Trophoblast cell (in vitro differentiated cells and primary cell): Measurements from ENCODE around the gene GORASP2.

Experiments
- DNase-seq, 2 donors: peaks; one replicate each; pipeline ENCODE4 v3.0.0-alpha.2; 2016
- H2AFZ ChIP-seq: 2 replicates; pipeline ENCODE4 v1.6.1; 2013; ENCODE audit warnings: low read length, moderate library complexity, mild to moderate bottlenecking; ENCODE audit not compliant: insufficient read depth, poor library complexity
- H2AK5ac ChIP-seq: 2 replicates; pipeline ENCODE4 v1.6.1; 2013; ENCODE audit warnings: mild to moderate bottlenecking, low read length
- H2BK120ac ChIP-seq: 2 replicates; pipeline ENCODE4 v1.6.1; 2013; ENCODE audit warnings: low read length, mild to moderate bottlenecking, moderate library complexity; ENCODE audit not compliant: insufficient read depth, poor library complexity
- H2BK12ac ChIP-seq: 2 replicates; pipeline ENCODE4 v1.6.1; 2013; ENCODE audit warnings: mild to moderate bottlenecking, low read length, moderate library complexity
- H2BK5ac ChIP-seq: 2 replicates; pipeline ENCODE4 v1.6.1; 2013; ENCODE audit warnings: low read length, low read depth, moderate library complexity, mild to moderate bottlenecking; ENCODE audit not compliant: poor library complexity
- H3K14ac ChIP-seq: 2 replicates; pipeline ENCODE4 v1.6.1; 2013; ENCODE audit warnings: mild to moderate bottlenecking, low read length
- H3K18ac ChIP-seq: 2 replicates; pipeline ENCODE4 v1.6.1; 2013; ENCODE audit warnings: mild to moderate bottlenecking, low read length
- H3K23ac ChIP-seq: 2 replicates; pipeline ENCODE4 v1.6.1; 2013; ENCODE audit warnings: low read length
- H3K27ac ChIP-seq: 2 replicates; pipeline ENCODE4 v1.5.1; 2013; ENCODE audit warnings: low read depth, mild to moderate bottlenecking, inconsistent platforms, low read length, moderate library complexity
- H3K27me3 ChIP-seq: 2 replicates; pipeline ENCODE4 v1.6.1; 2013; ENCODE audit warnings: inconsistent platforms, mild to moderate bottlenecking, low read length, moderate library complexity; ENCODE audit not compliant: insufficient read depth
- H3K36me3 ChIP-seq, 2 experiments: 1 replicate in 1 of 2; 2 replicates in 1 of 2; pipeline ENCODE4 v1.6.1; 2013; ENCODE audit warnings: low read length in 2 of 2, mild to moderate bottlenecking in 2 of 2, moderate library complexity in 1 of 2; ENCODE audit not compliant: insufficient read depth in 2 of 2, control insufficient read depth in 1 of 2
- H3K4ac ChIP-seq: 2 replicates; pipeline ENCODE4 v1.6.1; 2013; ENCODE audit warnings: low read depth, mild to moderate bottlenecking, low read length, moderate library complexity
- H3K4me1 ChIP-seq, 2 experiments: 1 replicate in 1 of 2; 2 replicates in 1 of 2; pipeline ENCODE4 v1.6.1; 2013; ENCODE audit warnings: low read length in 2 of 2, mild to moderate bottlenecking in 2 of 2, moderate library complexity in 1 of 2; ENCODE audit not compliant: insufficient read depth in 2 of 2, control insufficient read depth in 1 of 2
- H3K4me2 ChIP-seq: 2 replicates; pipeline ENCODE4 v1.6.1; 2013; ENCODE audit warnings: inconsistent platforms, mild to moderate bottlenecking, low read length, moderate library complexity
- H3K4me3 ChIP-seq: 2 replicates; pipeline ENCODE4 v1.5.1; 2013; ENCODE audit warnings: mild to moderate bottlenecking, low read depth, low read length, inconsistent platforms
- H3K79me1 ChIP-seq: one replicate; pipeline ENCODE4 v1.6.1; 2013; ENCODE audit warnings: low read length
- H3K79me2 ChIP-seq: 2 replicates; pipeline ENCODE4 v1.6.1; 2013; ENCODE audit warnings: low read length, mild to moderate bottlenecking; ENCODE audit not compliant: control insufficient read depth, insufficient read depth, poor library complexity
- H3K9ac ChIP-seq: 2 replicates; pipeline ENCODE4 v1.6.1; 2013; ENCODE audit warnings: mild to moderate bottlenecking, low read length
- H3K9me3 ChIP-seq: 2 replicates; pipeline ENCODE4 v1.6.1; 2013; ENCODE audit warnings: low read depth, mild to moderate bottlenecking, control low read depth, inconsistent platforms, low read length; ENCODE audit not compliant: insufficient read depth
- H4K12ac ChIP-seq: 2 replicates; pipeline ENCODE4 v1.6.1; 2013; ENCODE audit warnings: low read depth, mild to moderate bottlenecking, low read length, moderate library complexity
- H4K8ac ChIP-seq: 2 replicates; pipeline ENCODE4 v1.6.1; 2013; ENCODE audit warnings: low read depth, mild to moderate bottlenecking, low read length, moderate library complexity
- H4K91ac ChIP-seq: one replicate; pipeline ENCODE4 v1.6.1; 2013; ENCODE audit warnings: low read depth, mild to moderate bottlenecking, low read length, moderate library complexity
- WGBS: extraction: QIAGEN DNeasy Blood & Tissue Kit; methylation state at CpG from one replicate; pipeline ENCODE4 v1.1.7; 2013; ENCODE audit warnings: missing lambda C conversion rate; ENCODE audit not compliant: insufficient read length, insufficient coverage; ENCODE audit errors: extremely low coverage; 5-methylcytosine and 5-hydroxymethylcytosine counted together

The GORASP2 gene

DNA sequence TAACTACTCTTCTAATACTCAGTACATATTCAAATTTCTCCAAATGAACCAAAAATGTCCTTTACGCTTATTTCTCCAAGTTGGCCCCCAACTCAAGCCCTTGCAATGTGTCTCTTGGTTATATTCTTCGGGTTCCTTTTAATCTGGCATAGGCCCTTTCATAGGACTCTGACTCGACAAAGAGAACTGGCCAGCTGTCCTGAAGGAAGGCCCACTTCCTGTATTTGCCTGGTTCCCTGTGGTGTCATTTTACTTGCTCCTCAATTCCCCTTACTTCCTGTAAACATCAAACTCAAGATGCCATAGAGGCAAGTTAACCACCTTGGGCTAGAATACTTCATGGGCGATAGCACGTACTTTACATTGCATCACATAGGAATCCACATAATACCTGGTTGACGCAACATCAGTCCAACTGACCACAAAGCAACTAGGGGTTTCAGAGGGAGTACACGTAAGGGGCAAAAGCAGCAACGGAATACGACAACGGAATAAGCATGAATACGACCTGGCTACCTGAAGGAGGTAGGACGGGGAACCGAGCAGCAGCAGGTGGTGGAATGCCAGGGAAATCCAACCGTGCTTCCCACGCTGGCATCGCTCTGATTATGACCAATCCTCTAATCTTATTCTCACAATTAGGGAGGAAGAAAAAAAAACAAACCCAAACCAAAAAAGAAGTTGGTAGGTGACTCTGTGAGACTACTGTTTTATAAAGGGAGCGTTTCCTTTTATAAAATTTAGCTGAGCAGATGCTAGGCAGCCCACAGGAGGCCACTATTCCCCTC lies 823 bp upstream of the GORASP2 start:
- H4K12ac ChIP-seq = peak overlapping the region; percentile 9
- H2BK5ac ChIP-seq = peak overlapping the region; percentile 42
- no peaks in the 10 kb centered on the region for H3K27me3 ChIP-seq
- H3K4me2 ChIP-seq = peak overlapping the region; percentile 65
- H3K79me1 ChIP-seq = peaks cover 12% of the 10 kb centered on the region
- peak overlapping the region; percentile 48 for H3K18ac ChIP-seq
- H3K9me3 ChIP-seq = peaks cover 8% of the 10 kb centered on the region
- peak overlapping the region; percentile 67 for H4K91ac ChIP-seq
- peak overlapping the region; percentile 93 for H2AFZ ChIP-seq
- peak overlapping the region; percentile 85 for H4K8ac ChIP-seq
- H2BK120ac ChIP-seq = peak overlapping the region; percentile 39
- no peak overlapping the region for H3K23ac ChIP-seq
- H3K4me1 ChIP-seq = peaks cover 0 to 5% of the 10 kb centered on the region in 2 experiments
- no CpG with 5 or more reads among the region's 17 CpGs for WGBS
- DNase-seq = peak; percentile 84 to 97
- H2BK12ac ChIP-seq = peak overlapping the region; percentile 78
- peak overlapping the region; percentile 49 for H3K27ac ChIP-seq
- H3K9ac ChIP-seq = no peak overlapping the region
- peak overlapping the region; percentile 22 for H3K4ac ChIP-seq
- H2AK5ac ChIP-seq = peak overlapping the region; percentile 69
- peak overlapping the region; percentile 38 for H3K4me3 ChIP-seq
- peak overlapping the region; percentile 48 for H3K14ac ChIP-seq
- H3K36me3 ChIP-seq = no peaks in the 10 kb centered on the region
- peaks cover 10% of the 10 kb centered on the region for H3K79me2 ChIP-seq

DNA sequence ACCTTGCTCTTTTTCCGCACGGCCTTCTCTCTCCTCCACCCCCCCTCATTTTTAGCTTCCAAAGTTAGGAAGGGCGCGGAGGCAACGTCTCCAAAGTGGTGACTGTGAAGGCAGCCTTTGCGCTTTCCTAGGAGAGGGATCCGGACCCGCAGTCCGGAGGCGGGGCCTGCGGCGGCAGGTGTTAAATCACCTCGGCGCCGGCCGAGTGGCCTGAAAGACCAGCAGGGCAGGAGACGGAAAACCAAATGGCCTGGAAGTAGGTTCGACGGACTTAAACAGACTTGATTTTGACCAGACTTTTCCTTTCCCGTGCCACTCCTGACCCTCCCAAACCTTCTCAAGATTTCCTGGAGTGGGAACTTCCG lies 615 bp downstream of the GORASP2 start:
- H2AFZ ChIP-seq = peak overlapping the region; percentile 84
- peaks cover 1 to 5% of the 10 kb centered on the region in 2 experiments for H3K36me3 ChIP-seq
- peak overlapping the region; percentile 94 for H4K8ac ChIP-seq
- peak overlapping the region; percentile 74 for H3K18ac ChIP-seq
- peaks cover 0 to 5% of the 10 kb centered on the region in 2 experiments for H3K4me1 ChIP-seq
- peak overlapping the region; percentile 81 for H4K12ac ChIP-seq
- no peak overlapping the region for H3K23ac ChIP-seq
- H2BK5ac ChIP-seq = peak overlapping the region; percentile 93
- H3K79me2 ChIP-seq = peaks cover 14% of the 10 kb centered on the region
- DNase-seq = peak; percentile 85 to 91
- H3K4me3 ChIP-seq = peak overlapping the region; percentile 99
- peak overlapping the region; percentile 95 for H4K91ac ChIP-seq
- WGBS = no CpG with 5 or more reads among the region's 21 CpGs
- no peak overlapping the region for H2BK12ac ChIP-seq
- H3K27ac ChIP-seq = peak overlapping the region; percentile 88
- peak overlapping the region; percentile 87 for H3K4ac ChIP-seq
- no peaks in the 10 kb centered on the region for H3K9me3 ChIP-seq
- H3K27me3 ChIP-seq = no peaks in the 10 kb centered on the region
- peak overlapping the region; percentile 90 for H3K4me2 ChIP-seq
- peak overlapping the region; percentile 81 for H2BK120ac ChIP-seq
- H3K79me1 ChIP-seq = peaks cover 12% of the 10 kb centered on the region
- peak overlapping the region; percentile 96 for H3K9ac ChIP-seq
- peak overlapping the region; percentile 94 for H2AK5ac ChIP-seq
- peak overlapping the region; percentile 88 for H3K14ac ChIP-seq

DNA sequence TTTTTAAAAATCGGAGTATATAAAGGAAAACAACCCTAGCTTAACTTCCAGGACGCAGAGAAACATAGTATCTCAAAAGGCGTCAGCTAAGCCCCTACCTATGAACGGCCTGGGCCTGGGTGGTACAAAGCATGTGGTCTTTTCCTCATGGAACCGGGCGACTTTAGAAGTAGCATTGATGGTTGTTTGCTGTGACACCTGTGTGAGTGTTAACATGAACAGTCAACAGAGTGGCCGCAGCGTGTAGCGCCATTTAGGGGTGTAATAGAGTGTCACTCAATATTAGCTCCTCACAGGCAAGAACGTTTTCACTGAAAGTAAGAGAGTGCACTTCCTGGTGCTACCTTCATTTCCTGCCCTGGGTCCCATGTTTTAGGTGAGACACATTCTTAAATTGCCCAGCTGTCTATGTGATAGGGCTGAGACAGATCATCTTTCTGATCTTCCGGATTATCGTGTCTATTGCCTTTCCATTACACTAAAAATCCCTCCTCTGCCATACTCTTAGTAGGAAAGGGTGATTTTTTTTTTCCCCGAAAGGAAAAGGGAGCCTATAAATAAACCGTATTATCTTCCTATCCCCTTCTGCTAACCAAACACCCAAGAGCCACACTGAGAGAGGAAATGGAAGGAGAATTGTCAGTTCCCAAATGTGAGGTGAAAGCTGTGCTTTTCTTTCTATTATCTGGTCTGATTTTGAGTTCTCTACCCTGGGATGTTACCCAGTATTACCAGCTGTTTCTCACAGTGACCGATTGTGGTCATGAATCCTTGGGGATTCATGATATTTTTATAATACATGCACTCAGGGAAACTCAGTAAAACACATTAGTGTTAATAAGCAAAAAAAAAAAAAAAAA lies 1.3 kb downstream of the GORASP2 start:
- no peak overlapping the region for H2BK120ac ChIP-seq
- DNase-seq = peak in 1 of 2 donors; percentile 53
- H3K14ac ChIP-seq = no peak overlapping the region
- no peak overlapping the region for H4K8ac ChIP-seq
- no peak overlapping the region for H4K91ac ChIP-seq
- peaks cover 16% of the 10 kb centered on the region for H3K79me2 ChIP-seq
- peak overlapping the region; percentile 99 for H3K4me3 ChIP-seq
- H3K27me3 ChIP-seq = no peaks in the 10 kb centered on the region
- no peak overlapping the region for H2AFZ ChIP-seq
- peak overlapping the region; percentile 54 for H3K9ac ChIP-seq
- peaks cover 4 to 10% of the 10 kb centered on the region in 2 experiments for H3K36me3 ChIP-seq
- H2BK12ac ChIP-seq = no peak overlapping the region
- H3K4me1 ChIP-seq = peaks cover 0 to 5% of the 10 kb centered on the region in 2 experiments
- peaks cover 12% of the 10 kb centered on the region for H3K79me1 ChIP-seq
- no peaks in the 10 kb centered on the region for H3K9me3 ChIP-seq
- peak overlapping the region; percentile 90 for H3K4me2 ChIP-seq
- WGBS = no CpG with 5 or more reads among the region's 15 CpGs
- peak overlapping the region; percentile 3 for H3K23ac ChIP-seq
- H2BK5ac ChIP-seq = no peak overlapping the region
- no peak overlapping the region for H2AK5ac ChIP-seq
- no peak overlapping the region for H3K27ac ChIP-seq
- H3K18ac ChIP-seq = no peak overlapping the region
- no peak overlapping the region for H4K12ac ChIP-seq
- H3K4ac ChIP-seq = peak overlapping the region; percentile 87

DNA sequence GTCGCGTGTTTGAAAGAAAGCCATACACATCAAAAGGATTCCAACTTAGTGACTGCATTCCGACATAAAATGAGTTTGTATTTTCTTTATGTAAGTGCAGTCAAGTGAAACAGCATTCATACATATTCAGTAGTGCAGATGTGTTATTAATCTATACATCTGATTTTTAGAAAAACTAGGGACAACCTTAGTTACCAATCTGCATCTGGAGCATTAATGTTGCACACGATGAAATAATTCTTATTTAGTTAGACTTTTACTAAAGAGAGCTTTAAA lies 1.9 kb downstream of the GORASP2 start:
- Histone ChIP-seq H4K91ac (no peak overlapping the region), H2AK5ac (no peak overlapping the region), H3K27ac (no peak overlapping the region), H2BK5ac (no peak overlapping the region), H3K79me1 (peaks cover 12% of the 10 kb centered on the region), H3K9ac (no peak overlapping the region), H3K36me3 (peaks cover 8 to 13% of the 10 kb centered on the region in 2 experiments), H3K9me3 (no peaks in the 10 kb centered on the region), H3K4me1 (peaks cover 0 to 5% of the 10 kb centered on the region in 2 experiments), H3K4me3 (no peak overlapping the region), H2BK12ac (no peak overlapping the region), H4K12ac (no peak overlapping the region), H3K79me2 (peaks cover 18% of the 10 kb centered on the region), H3K23ac (no peak overlapping the region), H3K27me3 (no peaks in the 10 kb centered on the region), H3K4me2 (no peak overlapping the region), H2BK120ac (no peak overlapping the region), H3K18ac (no peak overlapping the region), H3K14ac (no peak overlapping the region), H4K8ac (no peak overlapping the region), H3K4ac (no peak overlapping the region), H2AFZ (no peak overlapping the region)
- no CpG with 5 or more reads among the region's 4 CpGs for WGBS
- DNase-seq = peak in 1 of 2 donors; percentile 12
